ENCODE measurements around the gene TNNI3K. TPM values are rescaled to one million over a fixed set of nuclear protein-coding genes. Genes with fewer than 3 reads are reported as not detected.

Gene TNNI3K
- total RNA-seq, 4 donors from 2014 or later, result 0.63 to 4.5 (median 3.6) TPM

DNA sequence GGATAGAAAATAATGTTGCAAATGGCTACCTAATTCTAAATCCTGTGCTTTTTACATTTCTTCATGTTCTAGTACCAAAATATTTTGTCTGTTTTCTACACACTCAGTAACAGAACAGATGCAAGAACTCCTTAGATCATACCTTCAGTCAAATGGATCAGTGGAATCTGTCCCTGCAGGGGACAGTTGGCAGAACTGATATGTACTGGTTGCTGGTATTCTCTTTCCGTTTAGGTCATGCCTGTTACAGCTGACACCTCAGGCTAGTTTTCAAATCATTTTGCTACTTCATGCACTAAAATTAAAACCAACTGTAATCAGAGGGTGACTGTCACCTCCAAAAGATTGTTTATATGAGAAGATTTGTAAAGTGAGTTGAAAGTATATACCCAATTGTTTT is 109.2 kb downstream of the TNNI3K start:
- 50% methylated on average over 1 of the region's 1 CpG for WGBS
- no peak for DNase-seq (ENCODE audit: extremely low spot score)
- intact Hi-C loops (cut with DNase I), result no loop called here
- Histone ChIP-seq H3K36me3 (no peaks in the 10 kb centered on the region), H3K4me3 (no peak overlapping the region), H3K27me3 (no peaks in the 10 kb centered on the region), H3K9me3 (no peaks in the 10 kb centered on the region), H3K27ac (replicated peaks in 1 of 4) (no peak overlapping the region), H3K4me1 (peaks cover 0 to 10% (median 9%) of the 10 kb centered on the region in 4 donors)
- TF ChIP-seq POLR2AphosphoS5 (IDR thresholded peaks at IDR 0.05) (no peak), POLR2A (IDR thresholded peaks at IDR 0.05; ENCODE audit: low read depth) (no peak), EP300 (IDR thresholded peaks at IDR 0.05) (no peak)
- TF ChIP-seq, protein P1, sequence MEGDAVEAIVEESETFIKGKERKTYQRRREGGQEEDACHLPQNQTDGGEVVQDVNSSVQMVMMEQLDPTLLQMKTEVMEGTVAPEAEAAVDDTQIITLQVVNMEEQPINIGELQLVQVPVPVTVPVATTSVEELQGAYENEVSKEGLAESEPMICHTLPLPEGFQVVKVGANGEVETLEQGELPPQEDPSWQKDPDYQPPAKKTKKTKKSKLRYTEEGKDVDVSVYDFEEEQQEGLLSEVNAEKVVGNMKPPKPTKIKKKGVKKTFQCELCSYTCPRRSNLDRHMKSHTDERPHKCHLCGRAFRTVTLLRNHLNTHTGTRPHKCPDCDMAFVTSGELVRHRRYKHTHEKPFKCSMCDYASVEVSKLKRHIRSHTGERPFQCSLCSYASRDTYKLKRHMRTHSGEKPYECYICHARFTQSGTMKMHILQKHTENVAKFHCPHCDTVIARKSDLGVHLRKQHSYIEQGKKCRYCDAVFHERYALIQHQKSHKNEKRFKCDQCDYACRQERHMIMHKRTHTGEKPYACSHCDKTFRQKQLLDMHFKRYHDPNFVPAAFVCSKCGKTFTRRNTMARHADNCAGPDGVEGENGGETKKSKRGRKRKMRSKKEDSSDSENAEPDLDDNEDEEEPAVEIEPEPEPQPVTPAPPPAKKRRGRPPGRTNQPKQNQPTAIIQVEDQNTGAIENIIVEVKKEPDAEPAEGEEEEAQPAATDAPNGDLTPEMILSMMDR (IDR thresholded peaks at IDR 0.05), result no peak

DNA sequence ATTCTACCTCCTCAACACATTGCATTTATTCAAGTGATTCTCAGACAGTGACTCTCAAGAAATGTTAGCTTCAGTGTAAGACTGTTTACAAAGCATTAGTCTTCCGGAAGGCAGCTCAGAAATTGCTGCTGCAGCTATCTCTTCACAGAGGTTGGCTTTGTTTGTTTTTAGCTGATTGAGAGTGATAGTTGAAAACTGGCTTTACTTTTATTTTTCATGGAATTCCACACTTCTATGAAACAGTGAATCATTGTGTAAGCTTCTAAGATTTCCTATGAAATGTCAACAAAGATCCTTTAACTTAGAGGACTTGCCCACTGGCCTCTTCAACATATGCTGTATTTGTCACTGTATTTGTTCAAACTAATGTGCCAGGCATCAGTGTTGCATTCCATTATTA is 121.3 kb downstream of the TNNI3K start:
- Histone ChIP-seq H3K4me1 (no peaks in the 10 kb centered on the region), H3K9me3 (no peaks in the 10 kb centered on the region), H3K36me3 (no peaks in the 10 kb centered on the region), H3K4me3 (no peak overlapping the region), H3K27ac (replicated peaks in 1 of 4) (no peak overlapping the region), H3K27me3 (no peaks in the 10 kb centered on the region)
- 74% methylated on average over 1 of the region's 1 CpG for WGBS
- no peak for TF ChIP-seq POLR2AphosphoS5 (IDR thresholded peaks at IDR 0.05)
- TF ChIP-seq, protein P1 (IDR thresholded peaks at IDR 0.05), result no peak
- intact Hi-C loops (cut with DNase I), result no loop called here
- no peak for DNase-seq (ENCODE audit: extremely low spot score)

DNA sequence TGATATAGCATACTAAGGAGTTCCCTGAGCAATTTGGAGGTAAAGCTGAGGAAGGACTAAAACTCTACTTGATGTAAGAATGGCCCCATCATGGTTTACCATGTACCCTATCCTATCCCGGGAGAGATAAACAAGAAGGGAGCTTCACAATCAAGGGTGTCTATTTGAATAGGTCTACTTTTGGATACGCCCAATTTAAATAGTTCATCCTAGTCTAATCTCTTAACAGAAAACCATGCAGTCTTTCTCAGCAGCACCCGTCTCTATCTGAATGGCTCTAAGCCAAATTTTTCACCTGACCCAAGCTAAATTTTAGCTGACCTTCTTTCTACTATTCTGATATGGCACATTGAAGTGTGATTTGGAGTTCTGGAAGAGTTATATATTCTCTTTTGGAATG is 122.0 kb downstream of the TNNI3K start:
- no peaks in the 10 kb centered on the region for H3K4me1 ChIP-seq
- H3K36me3 ChIP-seq, result no peaks in the 10 kb centered on the region
- intact Hi-C loops (cut with DNase I), result no loop called here
- H3K4me3 ChIP-seq, result no peak overlapping the region
- no peaks in the 10 kb centered on the region for H3K27me3 ChIP-seq
- WGBS, result 90% methylated on average over 3 of the region's 3 CpGs
- TF ChIP-seq POLR2AphosphoS5 (IDR thresholded peaks at IDR 0.05), result no peak
- H3K27ac ChIP-seq (replicated peaks in 1 of 4), result no peak overlapping the region
- no peaks in the 10 kb centered on the region for H3K9me3 ChIP-seq
- DNase-seq (ENCODE audit: extremely low spot score), result no peak

DNA sequence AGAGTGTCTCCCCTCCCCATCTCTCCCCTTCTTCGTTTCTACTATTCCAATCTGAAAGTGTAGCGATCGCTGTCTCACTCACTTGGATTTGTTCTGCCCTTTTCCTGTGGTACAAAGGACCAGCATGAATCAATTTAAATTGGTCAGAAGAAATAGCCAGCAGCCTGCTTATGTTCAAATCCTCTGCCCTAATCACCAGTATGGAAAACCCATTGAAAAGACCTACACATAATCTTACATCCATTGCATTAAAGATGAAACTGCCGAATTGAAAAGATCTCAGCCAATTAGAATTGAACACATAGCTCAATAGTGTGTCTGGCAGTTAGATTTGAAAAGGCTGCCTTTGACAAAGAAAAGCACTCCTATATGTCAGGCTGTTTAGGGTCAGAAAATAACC is 122.6 kb downstream of the TNNI3K start:
- no peak overlapping the region for H3K4me3 ChIP-seq
- intact Hi-C loops (cut with DNase I), result no loop called here
- no peaks in the 10 kb centered on the region for H3K9me3 ChIP-seq
- no peaks in the 10 kb centered on the region for H3K36me3 ChIP-seq
- WGBS, result 94% methylated on average over 4 of the region's 4 CpGs
- TF ChIP-seq POLR2A (IDR thresholded peaks at IDR 0.05; ENCODE audit: low read depth) (no peak), EP300 (IDR thresholded peaks at IDR 0.05) (no peak), POLR2AphosphoS5 (IDR thresholded peaks at IDR 0.05) (no peak)
- TF ChIP-seq, protein P1 (IDR thresholded peaks at IDR 0.05), result no peak
- no peak overlapping the region for H3K27ac ChIP-seq (replicated peaks in 1 of 4)
- no peaks in the 10 kb centered on the region for H3K27me3 ChIP-seq
- no peak for DNase-seq (ENCODE audit: extremely low spot score)
- no peaks in the 10 kb centered on the region for H3K4me1 ChIP-seq

DNA sequence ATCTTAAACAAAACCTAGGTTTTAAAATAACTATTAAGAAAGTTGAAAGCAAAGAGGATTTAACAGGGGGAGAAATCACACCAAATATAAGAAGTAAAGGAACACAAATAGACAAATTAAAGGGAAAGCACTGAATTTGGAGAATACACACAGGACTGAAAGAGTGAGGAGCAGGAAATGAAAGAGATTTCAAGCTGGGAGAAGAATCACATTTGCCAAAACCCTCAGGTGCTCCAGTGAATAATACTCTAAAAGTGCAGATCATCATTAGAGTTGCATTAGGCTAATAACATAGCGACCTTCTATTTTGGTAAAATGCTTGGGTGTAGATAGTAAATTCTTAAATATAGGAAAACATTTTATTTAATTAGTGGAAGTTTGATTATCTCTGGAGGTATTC is 127.5 kb downstream of the TNNI3K start:
- DNase-seq (ENCODE audit: extremely low spot score), result no peak
- H3K27me3 ChIP-seq, result no peaks in the 10 kb centered on the region
- no peaks in the 10 kb centered on the region for H3K4me1 ChIP-seq
- intact Hi-C loops (cut with DNase I), result no loop called here
- H3K9me3 ChIP-seq, result no peaks in the 10 kb centered on the region
- TF ChIP-seq EP300 (IDR thresholded peaks at IDR 0.05) (no peak), POLR2A (IDR thresholded peaks at IDR 0.05; ENCODE audit: low read depth) (no peak), POLR2AphosphoS5 (IDR thresholded peaks at IDR 0.05) (no peak)
- TF ChIP-seq, protein P1 (IDR thresholded peaks at IDR 0.05), result no peak
- H3K4me3 ChIP-seq, result no peak overlapping the region
- 96% methylated on average over 1 of the region's 1 CpG for WGBS
- no peak overlapping the region for H3K27ac ChIP-seq (replicated peaks in 1 of 4)
- no peaks in the 10 kb centered on the region for H3K36me3 ChIP-seq

Measured in esophagus muscularis mucosa (tissue), 4 donors.